Lower lobe of right lung (tissue), 2 donors: Measurements from ENCODE around the gene C2orf92. TPM values are rescaled to one million over a fixed set of nuclear protein-coding genes. Genes with fewer than 3 reads are reported as not detected.

ENCODE experiments used
- ATAC-seq, 2 donors: fragments of 200-7000 bp; cut with Tn5 transposase; one replicate each; pipeline ENCODE4 v1.9.1; 2020 to 2022; ENCODE audit warnings: mild to moderate bottlenecking in 2 of 2, moderate library complexity in 2 of 2
- DNase-seq: peaks from one replicate; pipeline ENCODE4 v3.0.0-alpha.2; 2020
- H3K27ac ChIP-seq: fragments of 200-600 bp; one replicate; pipeline ENCODE4 v1.8.0; 2022
- H3K27me3 ChIP-seq: fragments of 200-600 bp; one replicate; pipeline ENCODE4 v1.8.0; 2022; ENCODE audit warnings: low read depth
- H3K36me3 ChIP-seq: fragments of 200-600 bp; one replicate; pipeline ENCODE4 v1.8.0; 2022; ENCODE audit warnings: mild to moderate bottlenecking
- H3K4me1 ChIP-seq: fragments of 200-600 bp; one replicate; pipeline ENCODE4 v1.8.0; 2022
- H3K4me3 ChIP-seq: fragments of 200-600 bp; one replicate; pipeline ENCODE4 v1.8.0; 2022; ENCODE audit warnings: mild to moderate bottlenecking
- H3K9me3 ChIP-seq: fragments of 200-600 bp; one replicate; pipeline ENCODE4 v1.8.0; 2022
- CTCF ChIP-seq: fragments of 200-600 bp; IDR thresholded peaks from one replicate; pipeline ENCODE4 v1.8.0; 2022; ENCODE audit warnings: antibody characterized with exemption, mild to moderate bottlenecking
- intact Hi-C: fragments of 100-400 bp; cut with DNase I; formaldehyde crosslinking; loops from one replicate; pipeline ENCODE4 v1.11.0; 2022
- total RNA-seq: library from RNA; stranded (reverse); fragmentation: NEBNext Ultra II Directional; extraction: Animal tissue kit (Norgen Biotek cat#: 25700); gene quantifications from one replicate; pipeline ENCODE4 v1.2.1, GENCODE V29; 2021
- donor health status: DM: no; HTN: yes; CAD: no; lungs with severe emphysema.

Gene C2orf92
- total RNA-seq, 1 donor from 2014 or later, result 15.1 TPM

- Histone ChIP-seq H3K27me3 (no peaks in the 10 kb centered on the region), H3K9me3 (no peaks in the 10 kb centered on the region), H3K27ac (no peak overlapping the region), H3K4me1 (peaks cover 27% of the 10 kb centered on the region), H3K36me3 (peaks cover 50% of the 10 kb centered on the region), H3K4me3 (no peak overlapping the region)
- intact Hi-C loops, result no loop called here
- no peak for TF ChIP-seq CTCF
- ATAC-seq, result no peak
- no peak for DNase-seq
These were observed 10.8 kb upstream of the C2orf92 start for GRCh38 chr2:97658691-97659157.

GRCh38 chr2:97659256-97660043 lies 10.1 kb upstream of the C2orf92 start:
- Histone ChIP-seq H3K9me3 (no peaks in the 10 kb centered on the region), H3K27ac (no peak overlapping the region), H3K27me3 (no peaks in the 10 kb centered on the region), H3K4me3 (no peak overlapping the region), H3K36me3 (peaks cover 50% of the 10 kb centered on the region), H3K4me1 (peaks cover 27% of the 10 kb centered on the region)
- no peak for TF ChIP-seq CTCF
- DNase-seq (no peak), ATAC-seq (no peak)
- intact Hi-C loops, result no loop called here

- Histone ChIP-seq H3K4me1 (peaks cover 33% of the 10 kb centered on the region), H3K4me3 (no peak overlapping the region), H3K9me3 (no peaks in the 10 kb centered on the region), H3K27ac (no peak overlapping the region), H3K36me3 (peaks cover 50% of the 10 kb centered on the region), H3K27me3 (no peaks in the 10 kb centered on the region)
- DNase-seq, result no peak
- intact Hi-C loops, result no loop called here
- TF ChIP-seq CTCF, result no peak
- ATAC-seq, result no peak
These were observed 9.3 kb upstream of the C2orf92 start for GRCh38 chr2:97660044-97660774.

GRCh38 chr2:97660775-97661389 lies 8.6 kb upstream of the C2orf92 start:
- Histone ChIP-seq H3K27me3 (no peaks in the 10 kb centered on the region), H3K9me3 (no peaks in the 10 kb centered on the region), H3K27ac (no peak overlapping the region), H3K36me3 (peaks cover 46% of the 10 kb centered on the region), H3K4me1 (peaks cover 33% of the 10 kb centered on the region), H3K4me3 (no peak overlapping the region)
- DNase-seq (no peak), ATAC-seq (no peak)
- TF ChIP-seq CTCF, result no peak
- intact Hi-C loops, result no loop called here

GRCh38 chr2:97661927-97662326 lies 7.6 kb upstream of the C2orf92 start:
- peaks cover 35% of the 10 kb centered on the region for H3K36me3 ChIP-seq
- intact Hi-C loops, result no loop called here
- peaks cover 33% of the 10 kb centered on the region for H3K4me1 ChIP-seq
- peak overlapping the region; percentile 79 for H3K4me3 ChIP-seq
- H3K27ac ChIP-seq, result no peak overlapping the region
- H3K9me3 ChIP-seq, result no peaks in the 10 kb centered on the region
- no peak for DNase-seq
- H3K27me3 ChIP-seq, result no peaks in the 10 kb centered on the region
- no peak for ATAC-seq
- no peak for TF ChIP-seq CTCF
